DMS153 (cell line): ENCODE measurements around the gene KIF26A.
"Not testable (repeated sequence)": the region's sequence is repeated elsewhere in the genome, so short reads cannot be mapped to it uniquely, and the experiment has no call there.

Experiments used
- DNase-seq: peaks from one replicate; lab custom pipeline; 2025; lab: John Stamatoyannopoulos, UW

Gene KIF26A

DNA sequence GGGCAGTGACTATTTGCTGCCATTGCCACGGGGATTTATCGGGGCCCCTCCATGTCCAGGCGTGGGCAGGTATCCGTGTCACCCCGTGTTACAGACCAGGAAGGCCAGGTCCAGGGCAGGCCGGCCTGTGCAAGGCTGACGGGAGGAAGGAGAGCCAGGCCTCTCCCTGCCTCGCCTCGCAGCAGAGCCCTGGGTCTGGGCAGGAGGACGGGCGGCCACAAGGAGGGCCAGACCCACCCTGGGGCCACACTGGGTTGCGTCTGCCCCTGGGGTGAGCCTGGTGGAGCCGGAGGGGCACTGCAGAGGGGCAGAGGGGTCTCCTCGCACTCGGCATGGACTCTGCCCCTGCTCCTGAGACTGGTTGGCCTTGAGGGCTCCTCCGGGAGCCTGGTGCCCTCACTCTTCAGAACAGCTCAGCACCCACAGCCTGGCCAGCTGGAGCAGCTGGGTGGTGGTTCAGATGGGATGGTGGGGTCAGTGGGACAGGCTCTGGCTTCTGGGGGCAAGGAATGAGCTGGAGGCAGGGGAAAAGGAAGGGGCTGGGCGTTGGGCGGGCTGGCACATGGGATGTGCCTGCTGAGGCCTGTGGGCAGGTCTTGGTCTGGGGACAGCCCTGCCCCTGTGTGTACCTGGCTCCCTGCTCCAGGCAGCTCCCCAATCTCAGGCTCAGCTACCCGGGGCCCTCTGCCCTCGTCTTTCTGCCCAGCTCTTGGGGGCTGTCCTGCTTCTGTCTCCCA, 53.9 kb downstream of the KIF26A start:
- no peak for DNase-seq

DNA sequence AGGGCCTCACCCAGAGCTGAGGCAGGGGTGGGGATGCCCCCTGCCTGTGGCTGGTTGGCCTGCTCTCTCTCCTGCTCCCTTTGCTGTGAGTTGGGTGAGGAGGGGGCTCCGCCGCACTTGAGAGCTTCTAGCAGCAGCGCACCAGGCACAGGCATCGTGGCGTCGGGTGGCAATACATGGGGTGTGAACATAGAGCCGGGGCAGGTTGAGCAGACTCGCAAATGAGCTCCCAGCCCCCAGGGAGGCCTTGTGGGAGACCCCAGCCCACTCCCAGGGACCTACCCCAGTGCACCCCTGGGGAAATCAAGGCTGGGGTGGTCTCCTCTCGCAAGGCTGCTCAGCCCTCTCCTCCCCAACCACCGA, 54.5 kb downstream of the KIF26A start:
- DNase-seq = no peak

- no peak for DNase-seq
These were observed 55.6 kb downstream of the KIF26A start for GRCh38 chr14:104194016-104194415.

- DNase-seq = no peak
These were observed 56.3 kb downstream of the KIF26A start for GRCh38 chr14:104194716-104195115.

DNA sequence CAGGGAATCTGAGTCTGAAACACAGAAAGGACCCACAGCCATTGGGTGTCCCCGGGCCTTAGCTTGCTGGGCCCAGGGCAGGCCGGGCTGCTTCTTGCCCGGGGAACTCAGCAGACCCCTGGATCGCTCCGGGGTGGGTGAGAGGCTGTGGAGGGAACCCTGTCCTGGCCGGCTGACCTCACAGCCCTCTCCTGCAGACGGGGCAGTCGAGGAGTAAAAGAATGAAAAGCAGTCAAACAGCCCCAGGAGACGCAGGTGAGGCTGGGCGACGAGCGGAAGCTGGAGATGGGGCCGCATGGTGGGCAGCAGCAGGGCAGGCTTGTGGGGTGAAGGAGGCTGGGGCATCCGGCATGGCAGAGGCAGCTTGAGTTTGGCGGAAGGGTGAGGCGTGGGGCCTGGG, 57.0 kb downstream of the KIF26A start:
- DNase-seq = no peak

DNA sequence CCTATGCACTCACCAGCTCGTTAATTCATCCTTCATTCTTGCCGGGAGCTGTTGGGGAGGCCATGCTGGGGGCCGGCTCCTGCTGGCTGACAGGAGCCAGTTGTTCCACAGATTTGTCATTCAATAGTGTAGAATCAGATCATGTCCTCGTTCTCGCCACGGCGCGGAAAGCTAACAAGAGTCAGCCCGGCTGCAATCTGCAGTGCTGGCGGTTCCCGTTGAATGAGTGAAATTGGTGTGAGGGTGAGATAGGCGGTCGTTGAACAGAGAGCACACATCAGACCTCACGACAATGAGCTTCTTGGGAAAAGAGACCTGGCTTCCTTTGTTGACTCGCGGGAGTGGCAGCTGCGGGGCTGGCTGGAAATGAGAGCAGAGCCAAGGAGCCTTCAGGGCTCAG, 57.5 kb downstream of the KIF26A start:
- DNase-seq = no peak

- no peak for DNase-seq
These were observed 58.2 kb downstream of the KIF26A start for GRCh38 chr14:104196461-104197140.

DNA sequence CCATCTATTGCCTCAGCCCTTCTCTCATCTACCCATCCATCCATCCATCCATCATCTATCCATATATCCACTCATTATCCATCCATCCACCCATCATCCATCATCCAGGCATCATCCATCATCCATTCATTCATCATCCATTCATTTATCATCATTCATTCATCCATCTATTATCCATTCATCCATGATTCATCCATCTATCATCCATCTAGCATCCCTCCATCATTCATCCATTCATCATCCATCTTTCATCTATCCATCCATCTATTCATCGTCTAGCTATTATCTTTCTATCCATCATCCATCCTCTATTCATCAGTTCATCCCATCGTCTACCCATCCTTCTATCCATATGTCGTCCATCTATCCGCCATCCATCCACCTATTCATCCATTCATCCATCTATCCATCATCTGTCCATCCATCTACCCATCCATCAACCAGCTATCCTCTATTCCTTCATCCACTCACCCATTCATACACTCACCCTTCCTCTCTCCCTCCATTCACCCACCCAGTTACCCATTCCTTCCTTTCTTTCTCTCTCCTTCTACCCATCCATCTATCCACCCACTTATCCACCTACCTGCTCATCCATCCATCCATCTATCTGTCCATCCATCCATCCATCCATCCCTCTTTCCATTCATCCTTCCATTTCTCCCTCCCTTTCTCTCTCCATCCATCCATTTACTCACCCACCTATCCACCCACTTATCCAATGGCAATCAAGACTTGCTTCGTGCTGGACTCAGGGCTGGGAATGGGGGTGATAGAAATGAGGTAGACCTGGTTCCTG, 59.3 kb downstream of the KIF26A start:
- no peak for DNase-seq

DNA sequence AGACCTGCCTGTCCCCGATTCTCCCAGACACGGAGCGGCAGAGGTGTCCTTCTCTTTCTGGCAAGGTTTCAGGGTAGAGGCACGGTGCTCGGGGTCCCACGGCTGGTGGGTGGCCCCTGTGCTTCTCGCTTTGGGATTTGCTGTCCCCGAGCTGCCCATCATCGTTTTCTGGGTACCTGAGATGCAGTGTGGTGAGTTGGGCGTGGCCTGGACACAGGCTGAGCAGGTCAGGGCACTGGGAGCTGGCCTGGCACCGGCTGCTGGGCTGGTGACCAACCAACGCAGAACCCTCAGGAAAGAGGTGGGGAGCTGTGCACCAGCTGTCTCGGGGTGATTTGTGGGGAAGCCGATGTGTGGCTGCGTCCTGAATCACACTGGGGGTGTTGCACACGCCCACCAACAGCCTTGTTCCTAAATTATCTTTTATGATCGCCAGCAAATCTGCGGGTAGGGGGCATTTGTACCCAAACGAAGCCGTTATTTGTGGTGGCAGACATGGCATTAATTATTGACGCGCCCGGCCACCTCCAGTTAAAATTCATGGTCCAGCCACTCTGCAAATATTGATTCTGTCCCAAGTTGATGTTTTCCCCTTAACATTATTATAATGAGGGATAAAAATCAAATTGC, 61.0 kb downstream of the KIF26A start:
- no peak for DNase-seq

DNA sequence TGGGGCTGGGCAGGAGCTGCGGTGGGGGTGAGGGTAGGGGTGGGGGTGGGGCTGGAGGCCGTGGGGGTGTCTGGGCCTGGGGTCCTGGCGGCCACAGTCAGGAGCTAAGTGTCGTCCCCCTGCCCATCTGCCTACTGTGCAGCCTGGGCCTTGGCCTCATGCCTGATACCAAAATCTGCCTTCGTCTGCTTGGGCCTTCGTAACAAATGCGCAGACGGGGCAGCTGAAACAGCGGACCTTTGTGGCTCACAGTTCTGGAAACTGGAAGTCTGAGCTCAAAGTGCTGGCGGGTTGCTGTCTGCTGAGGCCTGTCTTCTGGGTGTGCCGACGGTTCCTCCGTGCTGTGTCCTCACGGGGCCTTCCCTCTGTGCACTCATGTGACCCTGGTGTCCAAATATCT, 61.7 kb downstream of the KIF26A start:
- no peak for DNase-seq

GRCh38 chr14:104200591-104200990, 62.2 kb downstream of the KIF26A start:
- DNase-seq = no peak

GRCh38 chr14:104201063-104201462, 62.7 kb downstream of the KIF26A start:
- no peak for DNase-seq

GRCh38 chr14:104201496-104201895, 63.1 kb downstream of the KIF26A start:
- DNase-seq = no peak

DNA sequence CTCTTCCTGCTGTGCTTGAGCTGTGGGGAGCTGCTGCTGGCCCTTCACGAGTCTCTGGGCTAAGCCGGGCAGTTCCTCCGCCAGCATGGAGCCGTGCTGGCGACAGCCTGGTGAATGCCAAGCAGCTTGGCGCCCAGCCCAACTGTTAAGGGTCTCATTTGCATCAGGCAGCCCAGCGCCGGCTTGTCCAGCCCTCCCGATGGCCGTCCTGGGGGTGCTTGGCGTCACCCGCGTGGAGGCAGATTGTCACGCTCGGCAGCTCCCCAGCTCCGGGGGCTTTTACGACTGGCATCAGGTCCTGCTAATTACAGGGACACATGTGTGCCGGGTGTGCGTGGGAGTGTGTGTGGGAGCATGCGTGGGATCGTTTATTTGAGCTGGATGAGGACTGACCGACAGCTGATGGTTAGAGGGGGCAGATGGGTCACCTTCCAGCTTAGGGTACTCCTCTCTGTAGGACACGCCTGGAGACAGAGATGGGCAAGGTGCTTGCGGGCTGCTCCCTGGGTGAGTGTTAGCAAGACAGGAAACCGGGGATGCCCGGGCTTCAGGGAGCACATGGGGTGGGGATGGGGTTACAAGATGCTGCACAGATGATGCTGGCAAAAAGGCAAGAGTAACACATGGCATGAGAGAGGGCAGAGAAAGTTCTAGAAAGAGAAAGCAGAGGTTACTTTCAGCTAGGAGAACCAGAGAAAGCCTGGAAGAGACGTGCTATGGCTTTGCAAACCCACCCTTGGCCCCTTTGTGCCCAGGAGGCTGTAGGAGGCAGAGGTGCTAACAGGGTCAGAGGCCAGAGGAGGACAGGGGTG, 64.1 kb downstream of the KIF26A start:
- peak; percentile 60 for DNase-seq

DNA sequence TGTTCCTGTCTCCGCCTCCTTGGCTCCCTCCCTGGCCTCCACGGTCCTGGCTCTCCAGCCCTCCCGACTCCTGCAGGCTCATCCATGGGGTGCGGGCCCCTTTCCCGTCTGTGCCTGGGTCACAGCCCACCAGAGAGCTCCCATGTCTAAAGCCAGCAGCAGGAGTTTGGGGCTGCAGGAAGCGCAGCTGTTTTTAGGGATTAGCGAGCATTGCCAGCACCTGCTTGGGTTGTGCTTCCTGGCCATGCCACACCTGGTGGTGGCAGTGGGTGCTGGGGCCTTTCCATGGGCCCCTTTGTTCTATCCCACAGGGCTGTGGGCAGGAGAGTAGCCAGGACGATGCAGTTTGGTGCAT, 64.7 kb downstream of the KIF26A start:
- DNase-seq = no peak

DNA sequence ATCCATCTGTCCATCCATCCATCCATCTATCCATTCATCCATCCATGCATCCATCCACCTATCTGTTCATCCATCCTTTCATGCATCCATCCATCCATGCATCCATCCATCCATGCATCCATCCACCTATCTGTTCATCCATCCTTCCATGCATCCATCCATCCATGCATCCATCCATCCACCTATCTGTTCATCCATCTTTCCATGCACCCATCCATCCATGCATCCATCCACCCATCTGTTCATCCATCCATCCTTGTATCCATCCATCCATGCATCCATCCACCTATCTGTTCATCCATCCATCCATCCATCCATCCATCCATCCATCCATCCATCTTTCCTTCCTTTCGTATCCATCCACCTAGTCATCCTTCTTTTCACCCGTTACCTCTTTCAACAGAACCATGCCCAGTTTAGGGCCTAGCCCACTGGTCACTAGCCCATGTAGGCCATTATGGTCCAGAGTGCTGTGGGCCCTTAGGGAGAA, 66.3 kb downstream of the KIF26A start:
- DNase-seq = no peak

DNA sequence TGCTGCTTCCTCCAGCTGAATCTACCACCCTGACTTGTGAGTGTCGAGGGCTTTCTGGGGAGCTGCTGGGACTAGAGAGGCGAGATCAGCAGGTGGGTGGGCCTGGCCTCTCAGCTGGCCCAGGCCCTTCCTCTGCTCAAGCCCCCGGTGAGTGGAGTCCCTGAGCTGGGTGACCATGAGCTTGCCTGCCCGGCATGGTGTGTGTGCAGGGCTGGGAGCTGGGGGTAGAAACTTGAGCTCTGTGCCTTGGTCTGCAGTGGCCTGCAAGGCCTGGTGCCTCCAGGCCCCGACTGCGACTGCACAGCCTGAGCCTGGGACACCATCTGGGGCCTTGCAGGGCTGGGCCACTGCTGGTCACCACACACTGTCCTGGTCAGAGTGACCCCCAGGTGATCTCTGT, 67.4 kb downstream of the KIF26A start:
- DNase-seq = no peak

- DNase-seq = peak; percentile 41
These were observed 68.0 kb downstream of the KIF26A start for GRCh38 chr14:104206281-104206904.

DNA sequence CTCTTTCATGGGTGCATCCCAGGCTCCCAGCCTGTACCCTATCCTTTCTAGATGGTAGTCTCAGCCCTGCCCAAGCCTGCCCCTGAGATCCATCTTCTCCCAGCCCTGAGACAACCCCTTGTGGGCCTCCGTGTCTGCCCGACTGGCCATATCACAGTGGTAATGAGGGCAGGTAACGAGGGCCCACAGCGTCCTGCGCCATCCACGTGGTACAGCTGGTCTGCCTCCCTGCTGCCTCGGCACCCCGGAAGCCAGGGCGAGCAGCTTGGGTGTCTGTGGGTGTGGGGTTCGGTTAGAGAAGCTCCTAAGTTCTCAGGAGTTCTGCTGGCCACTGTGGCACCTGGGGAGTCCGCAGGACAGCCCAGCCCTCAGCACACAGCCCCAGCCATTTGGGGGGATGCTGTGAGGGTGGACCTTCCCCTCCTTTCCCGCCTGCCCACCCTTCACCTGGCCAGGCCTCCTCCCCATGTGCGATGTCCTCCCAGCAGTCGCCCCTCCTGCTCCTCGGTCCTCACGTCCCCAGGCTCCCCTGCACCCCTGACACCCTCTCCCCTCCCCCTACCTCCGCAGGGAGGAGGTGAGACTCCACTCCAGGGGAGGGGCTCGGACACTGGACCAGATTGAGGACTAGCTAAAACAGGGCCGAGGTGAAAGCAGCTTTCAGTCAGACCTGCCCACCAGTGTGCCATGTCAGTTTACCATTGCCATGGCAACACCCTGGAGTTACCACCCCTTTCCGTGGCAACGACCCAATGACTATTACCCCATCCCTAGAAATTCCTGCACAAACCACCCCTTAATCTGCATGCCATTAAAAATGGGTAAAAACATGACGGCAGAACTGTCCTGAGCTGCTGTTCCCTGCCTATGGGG, 69.0 kb downstream of the KIF26A start:
- no peak for DNase-seq

DNA sequence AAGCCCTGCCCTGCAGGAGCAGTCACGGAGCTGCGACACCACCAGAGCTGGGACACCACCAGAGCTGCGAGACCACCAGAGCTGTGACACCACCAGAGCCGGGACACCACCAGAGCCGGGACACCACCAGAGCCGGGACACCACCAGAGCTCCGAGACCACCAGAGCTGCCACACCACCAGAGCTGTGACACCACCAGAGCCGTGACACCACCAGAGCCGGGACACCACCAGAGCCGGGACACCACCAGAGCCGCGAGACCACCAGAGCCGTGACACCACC, 69.6 kb downstream of the KIF26A start:
- DNase-seq = not testable (repeated sequence)
